SH-SY5Y (cell line): ENCODE results near the gene EDDM3A.

ENCODE experiments used
- GATA2 ChIP-seq: IDR thresholded peaks from 2 replicates; pipeline ENCODE4 v1.6.1; 2011; ENCODE audit warnings: mild to moderate bottlenecking, low read depth, low read length
- GATA3 ChIP-seq: IDR thresholded peaks from 2 replicates; pipeline ENCODE4 v1.6.1; 2011; ENCODE audit warnings: low read depth, mild to moderate bottlenecking, low read length, moderate library complexity

- TF ChIP-seq GATA3 (no peak), GATA2 (no peak)
Observed at GRCh38 chr14:20720741-20721140, 24.9 kb upstream of the EDDM3A start.
